Heart right ventricle (tissue), 16 donors: ENCODE measurements around the gene PLIN3. TPM values are rescaled to one million over a fixed set of nuclear protein-coding genes. Genes with fewer than 3 reads are reported as not detected.

Source experiments
- ATAC-seq, 8 donors: fragments of 200-7000 bp; cut with Tn5 transposase; one replicate each; pipeline ENCODE4 v1.9.1; 2020; ENCODE audit warnings: mild to moderate bottlenecking in 8 of 8, moderate library complexity in 8 of 8, moderate number of reproducible peaks in 1 of 8
- DNase-seq, 2 donors: peaks; one replicate each; pipeline ENCODE4 v3.0.0-alpha.2; 2020
- H3K27ac ChIP-seq, 10 donors: fragments of 200-600 bp; sonication (generic) in 2 of 10; one replicate each; pipeline versions ENCODE4 v1.5.0 to v1.8.0; 2020 to 2022; ENCODE audit warnings: mild to moderate bottlenecking in 3 of 10
- H3K27me3 ChIP-seq, 7 donors: fragments of 200-600 bp; one replicate each; pipeline ENCODE4 v1.8.0; 2021 to 2022; ENCODE audit warnings: mild to moderate bottlenecking in 2 of 7
- H3K36me3 ChIP-seq, 9 donors: fragments of 200-600 bp; sonication (generic) in 1 of 9; one replicate each; pipeline versions ENCODE4 v1.5.0 to v1.8.0; 2020 to 2022; ENCODE audit warnings: mild to moderate bottlenecking in 2 of 9
- H3K4me1 ChIP-seq, 9 donors: fragments of 200-600 bp; sonication (generic) in 1 of 9; one replicate each; pipeline versions ENCODE4 v1.5.0 to v1.8.0; 2020 to 2022; ENCODE audit warnings: mild to moderate bottlenecking in 4 of 9
- H3K4me3 ChIP-seq, 10 donors: fragments of 200-600 bp; sonication (generic) in 2 of 10; one replicate each; pipeline versions ENCODE4 v1.5.0 to v1.8.0; 2020 to 2022; ENCODE audit warnings: mild to moderate bottlenecking in 7 of 10, moderate library complexity in 2 of 10
- H3K9me3 ChIP-seq, 11 donors: fragments of 200-600 bp in 10 of 11; sonication (generic) in 2 of 11; one replicate each; pipeline versions ENCODE4 v1.5.0 to v1.8.0; 2013 to 2022; ENCODE audit warnings: mild to moderate bottlenecking in 2 of 11, control low read depth in 1 of 11, moderate library complexity in 1 of 11
- WGBS, 2 donors: extraction: QIAGEN DNeasy Blood & Tissue Kit; methylation state at CpG; one replicate each; pipeline ENCODE4 v1.1.7; 2013; ENCODE audit warnings: inconsistent platforms in 1 of 2; 5-methylcytosine and 5-hydroxymethylcytosine counted together
- intact Hi-C, 10 donors: fragments of 100-400 bp; cut with DNase I; formaldehyde crosslinking; loops; one replicate each; pipeline versions ENCODE4 v1.11.1 to v1.14.2; 2022
- polyA plus RNA-seq, 2 donors: library from polyadenylated mRNA; stranded (reverse); fragments of 200-250 nt; gene quantifications; one replicate each; pipeline ENCODE4 v1.2.3, GENCODE V29; 2013
- total RNA-seq, 10 donors: library from RNA; stranded (reverse); fragmentation: NEBNext Ultra II Directional in 3 of 10; extraction: Animal tissue kit (Norgen Biotek cat#: 25700) in 3 of 10; gene quantifications; one replicate each; pipeline versions ENCODE4 v1.2.1 to v1.2.4, GENCODE V29; 2021 to 2023
- TF ChIP-seq, protein P1 (sequence below), 9 donors: fragments of 200-600 bp; sonication (generic) in 2 of 9; IDR thresholded peaks; one replicate each; pipeline versions ENCODE4 v1.5.0 to v1.8.0; 2021 to 2022; ENCODE audit warnings: antibody characterized with exemption in 9 of 9, mild to moderate bottlenecking in 5 of 9, moderate library complexity in 1 of 9
- donor health status: Arrhythmogenic right ventricular cardiomyopathy.
- donor health status: ischemic (EF 13 %, LVEDD 7.1; RV severe dilation, severe dysfunction).
- donor health status: healthy with polysubstance abuse.
- donor health status: DM: no; HTN: yes; CAD: no.
- donor health status: DM: no; HTN: no; CAD: no.
- donor health status: ischemic (EF 25% LVEDD 6.9; RV normal size, moderate dysfunction).
- donor health status: ischemic (EF 25% LVEDD 5.7; RV mildly dilated, moderate dysfunction).
- donor health status: healthy.
- donor health status: DM: yes; HTN: yes; CAD: no.
- donor health status: Ischemic cardiomyopathy.
- donor health status: ischemic (EF 35%, LVEDD 5.7; RV mildly dilated, moderate dysfunction).
- donor health status: nonischemic (EF 11% LVEDD 7.7; RV severe dilation, severe dysfunction).
- donor health status: DM: yes; HTN: yes; CAD: no.
- donor health status: PGD.
- donor health status: ischemic (EF 29% LVEDD 5.4; RV normal size, mild dysfunction).
- donor health status: nonischemic (EF 23%, LVEDD 6.1; RV moderate dilation, normal function).

The PLIN3 gene
- total and polyA plus RNA-seq, 12 donors = 7.2 to 52.9 (median 26.0) TPM

DNA sequence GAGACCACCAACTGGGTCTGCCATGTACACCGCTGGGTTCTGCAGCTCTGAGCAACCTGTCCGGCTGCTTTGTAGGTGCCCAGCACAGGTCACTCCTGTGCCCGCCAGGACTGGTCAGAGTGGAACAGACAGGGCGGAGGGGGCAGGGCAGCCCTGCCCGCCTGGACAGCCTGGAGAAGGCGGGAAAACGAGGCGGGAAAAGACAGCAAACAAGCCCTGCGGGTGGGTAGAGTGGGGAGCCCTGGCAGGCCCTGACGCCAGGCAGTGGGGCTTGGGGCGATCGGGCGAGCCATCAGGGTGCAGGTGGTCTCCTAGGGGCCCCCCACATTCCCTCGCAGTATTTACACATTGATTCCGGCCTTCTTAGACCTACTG, 41.3 kb upstream of the PLIN3 start:
- ATAC-seq (peak in 1 of 8 donors; percentile 5), DNase-seq (no peak)
- TF ChIP-seq, protein P1, sequence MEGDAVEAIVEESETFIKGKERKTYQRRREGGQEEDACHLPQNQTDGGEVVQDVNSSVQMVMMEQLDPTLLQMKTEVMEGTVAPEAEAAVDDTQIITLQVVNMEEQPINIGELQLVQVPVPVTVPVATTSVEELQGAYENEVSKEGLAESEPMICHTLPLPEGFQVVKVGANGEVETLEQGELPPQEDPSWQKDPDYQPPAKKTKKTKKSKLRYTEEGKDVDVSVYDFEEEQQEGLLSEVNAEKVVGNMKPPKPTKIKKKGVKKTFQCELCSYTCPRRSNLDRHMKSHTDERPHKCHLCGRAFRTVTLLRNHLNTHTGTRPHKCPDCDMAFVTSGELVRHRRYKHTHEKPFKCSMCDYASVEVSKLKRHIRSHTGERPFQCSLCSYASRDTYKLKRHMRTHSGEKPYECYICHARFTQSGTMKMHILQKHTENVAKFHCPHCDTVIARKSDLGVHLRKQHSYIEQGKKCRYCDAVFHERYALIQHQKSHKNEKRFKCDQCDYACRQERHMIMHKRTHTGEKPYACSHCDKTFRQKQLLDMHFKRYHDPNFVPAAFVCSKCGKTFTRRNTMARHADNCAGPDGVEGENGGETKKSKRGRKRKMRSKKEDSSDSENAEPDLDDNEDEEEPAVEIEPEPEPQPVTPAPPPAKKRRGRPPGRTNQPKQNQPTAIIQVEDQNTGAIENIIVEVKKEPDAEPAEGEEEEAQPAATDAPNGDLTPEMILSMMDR (IDR thresholded peaks at IDR 0.05) = no peak
- Histone ChIP-seq H3K36me3 (peaks cover 0 to 7% (median 0%) of the 10 kb centered on the region in 9 donors), H3K27me3 (peaks cover 0 to 11% (median 4%) of the 10 kb centered on the region in 7 donors), H3K4me3 (peak overlapping the region in 1 of 10 donors; percentile 93), H3K4me1 (peaks cover 4 to 46% (median 25%) of the 10 kb centered on the region in 9 donors), H3K27ac (no peak overlapping the region), H3K9me3 (no peaks in the 10 kb centered on the region)
- intact Hi-C loops = no loop called here
- 82 to 88% methylated on average over 15 of the region's 15 CpGs for WGBS, 2 donors

- Histone ChIP-seq H3K27ac (no peak overlapping the region), H3K4me1 (peaks cover 4 to 42% (median 25%) of the 10 kb centered on the region in 9 donors), H3K9me3 (no peaks in the 10 kb centered on the region), H3K27me3 (peaks cover 0 to 11% (median 4%) of the 10 kb centered on the region in 7 donors), H3K36me3 (peaks cover 0 to 3% (median 0%) of the 10 kb centered on the region in 9 donors), H3K4me3 (no peak overlapping the region)
- intact Hi-C loops = no loop called here
- 79 to 83% methylated on average over 5 of the region's 5 CpGs for WGBS, 2 donors
- no peak for ATAC-seq
- TF ChIP-seq, protein P1 (IDR thresholded peaks at IDR 0.05) = no peak
- no peak for DNase-seq
Observed at GRCh38 chr19:4908360-4908759, 40.9 kb upstream of the PLIN3 start.

- TF ChIP-seq, protein P1 (IDR thresholded peaks at IDR 0.05) = no peak
- 80% methylated on average over 8 of the region's 8 CpGs for WGBS, 2 donors
Observed at GRCh38 chr19:4906963-4907362, 39.5 kb upstream of the PLIN3 start.

GRCh38 chr19:4904481-4904880, 37.0 kb upstream of the PLIN3 start:
- Histone ChIP-seq H3K36me3 (no peaks in the 10 kb centered on the region), H3K27me3 (peaks cover 0 to 10% (median 4%) of the 10 kb centered on the region in 7 donors), H3K4me1 (peaks cover 3 to 9% (median 5%) of the 10 kb centered on the region in 9 donors), H3K4me3 (no peak overlapping the region), H3K27ac (no peak overlapping the region), H3K9me3 (no peaks in the 10 kb centered on the region)
- ATAC-seq (no peak), DNase-seq (no peak)
- TF ChIP-seq, protein P1 (IDR thresholded peaks at IDR 0.05) = no peak
- intact Hi-C loops = no loop called here
- 79 to 84% methylated on average over 3 of the region's 3 CpGs for WGBS, 2 donors

More at GRCh38 chr19:4906963-4907362, 39.5 kb upstream of the PLIN3 start:
- no peak for DNase-seq
- H3K27me3 ChIP-seq = peaks cover 0 to 11% (median 4%) of the 10 kb centered on the region in 7 donors
- H3K36me3 ChIP-seq = no peaks in the 10 kb centered on the region
- no peaks in the 10 kb centered on the region for H3K9me3 ChIP-seq
- no peak for ATAC-seq
- H3K4me3 ChIP-seq = no peak overlapping the region
- intact Hi-C loops = no loop called here
- peaks cover 4 to 28% (median 23%) of the 10 kb centered on the region in 9 donors for H3K4me1 ChIP-seq
- no peak overlapping the region for H3K27ac ChIP-seq
